ENCODE measurements around the gene ZMIZ1. TPM values are rescaled to one million over a fixed set of nuclear protein-coding genes. Genes with fewer than 3 reads are reported as not detected.

ZMIZ1 gene
- total RNA-seq, 4 donors from 2014 or later, result 18.7 to 188 (median 36.7) TPM

DNA sequence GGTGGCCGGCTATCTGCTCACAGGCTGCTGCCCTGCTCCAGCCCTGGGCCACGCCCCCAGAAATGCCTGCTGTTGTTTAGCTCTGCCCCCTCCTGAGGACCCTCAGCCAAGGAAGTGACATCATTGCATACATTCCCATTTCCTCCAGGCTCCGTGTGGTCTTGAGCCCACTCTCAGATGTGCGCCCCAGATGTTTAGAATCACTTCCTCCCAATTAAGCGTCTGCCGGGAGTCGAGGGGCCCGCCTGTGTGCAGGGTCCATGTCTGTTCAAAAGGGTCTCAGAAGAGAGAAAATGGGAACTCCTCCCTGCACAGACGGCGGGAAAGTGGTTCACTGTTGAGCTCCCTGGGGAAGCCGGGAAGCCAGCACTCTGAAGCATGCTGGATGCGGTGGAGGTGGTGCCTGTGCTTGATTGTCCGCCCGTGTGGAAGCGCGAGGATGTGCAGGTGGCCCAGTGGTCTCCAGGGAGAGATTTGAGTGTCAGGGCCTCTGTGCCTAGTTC lies 161.6 kb downstream of the ZMIZ1 start:
- no peaks in the 10 kb centered on the region for H3K36me3 ChIP-seq
- TF ChIP-seq POLR2A (IDR thresholded peaks at IDR 0.05), result no peak
- TF ChIP-seq, protein P1, sequence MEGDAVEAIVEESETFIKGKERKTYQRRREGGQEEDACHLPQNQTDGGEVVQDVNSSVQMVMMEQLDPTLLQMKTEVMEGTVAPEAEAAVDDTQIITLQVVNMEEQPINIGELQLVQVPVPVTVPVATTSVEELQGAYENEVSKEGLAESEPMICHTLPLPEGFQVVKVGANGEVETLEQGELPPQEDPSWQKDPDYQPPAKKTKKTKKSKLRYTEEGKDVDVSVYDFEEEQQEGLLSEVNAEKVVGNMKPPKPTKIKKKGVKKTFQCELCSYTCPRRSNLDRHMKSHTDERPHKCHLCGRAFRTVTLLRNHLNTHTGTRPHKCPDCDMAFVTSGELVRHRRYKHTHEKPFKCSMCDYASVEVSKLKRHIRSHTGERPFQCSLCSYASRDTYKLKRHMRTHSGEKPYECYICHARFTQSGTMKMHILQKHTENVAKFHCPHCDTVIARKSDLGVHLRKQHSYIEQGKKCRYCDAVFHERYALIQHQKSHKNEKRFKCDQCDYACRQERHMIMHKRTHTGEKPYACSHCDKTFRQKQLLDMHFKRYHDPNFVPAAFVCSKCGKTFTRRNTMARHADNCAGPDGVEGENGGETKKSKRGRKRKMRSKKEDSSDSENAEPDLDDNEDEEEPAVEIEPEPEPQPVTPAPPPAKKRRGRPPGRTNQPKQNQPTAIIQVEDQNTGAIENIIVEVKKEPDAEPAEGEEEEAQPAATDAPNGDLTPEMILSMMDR (IDR thresholded peaks at IDR 0.05), result no peak
- intact Hi-C loops (cut with DNase I; ENCODE audit: low total_unique reads), result no loop called here
- no peak overlapping the region for H3K27ac ChIP-seq
- H3K9me3 ChIP-seq, result no peaks in the 10 kb centered on the region
- no peak overlapping the region for H3K4me3 ChIP-seq
- H3K27me3 ChIP-seq, result no peaks in the 10 kb centered on the region
- peaks cover 0 to 18% of the 10 kb centered on the region in 2 donors for H3K4me1 ChIP-seq
- DNase-seq, result no peak

DNA sequence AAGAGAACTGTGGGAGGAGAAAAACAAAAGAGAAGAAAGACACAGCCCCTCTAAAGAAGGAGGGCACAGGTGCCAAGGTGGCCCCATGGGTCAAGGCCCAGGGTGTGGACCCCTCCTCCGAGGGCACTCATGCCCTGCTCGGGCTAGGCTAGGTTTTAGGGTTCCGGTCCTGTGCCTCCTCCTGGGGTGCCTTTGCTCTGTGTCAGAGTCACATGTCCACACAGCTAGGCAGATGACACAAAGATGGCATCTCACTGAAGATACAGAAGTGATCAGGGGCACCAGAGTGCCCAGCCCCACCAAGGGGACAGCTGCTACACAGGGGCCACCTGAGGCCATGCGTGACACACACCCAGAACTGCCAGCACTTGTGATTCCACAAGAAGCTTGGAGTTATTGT lies 162.1 kb downstream of the ZMIZ1 start:
- H3K4me3 ChIP-seq, result no peak overlapping the region
- no peaks in the 10 kb centered on the region for H3K9me3 ChIP-seq
- H3K36me3 ChIP-seq, result no peaks in the 10 kb centered on the region
- TF ChIP-seq, protein P1 (IDR thresholded peaks at IDR 0.05), result no peak
- no peak for TF ChIP-seq POLR2A (IDR thresholded peaks at IDR 0.05)
- no peak overlapping the region for H3K27ac ChIP-seq
- H3K27me3 ChIP-seq, result no peaks in the 10 kb centered on the region
- intact Hi-C loops (cut with DNase I; ENCODE audit: low total_unique reads), result no loop called here
- no peak for DNase-seq
- H3K4me1 ChIP-seq, result peaks cover 0 to 18% of the 10 kb centered on the region in 2 donors

DNA sequence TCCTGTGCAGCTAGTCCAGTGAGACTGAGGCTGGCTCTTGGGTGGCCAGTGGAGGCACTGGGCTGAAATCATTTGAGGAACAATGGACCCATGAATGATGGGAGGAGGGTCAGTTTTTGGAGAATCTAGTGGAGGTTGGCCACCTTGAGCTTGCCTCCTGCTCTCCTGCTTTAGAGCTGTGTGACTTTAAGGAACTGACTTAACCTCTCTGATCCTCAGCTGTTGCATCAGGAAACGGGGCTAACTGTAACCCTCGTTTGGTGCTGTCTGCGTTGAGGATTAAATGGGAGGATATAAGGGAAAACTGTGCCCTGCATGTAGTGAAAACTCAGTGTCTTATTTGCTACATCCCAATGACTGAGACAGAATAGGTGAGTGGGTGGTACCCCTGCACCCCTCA lies 163.1 kb downstream of the ZMIZ1 start:
- no peak overlapping the region for H3K27ac ChIP-seq
- H3K4me3 ChIP-seq, result no peak overlapping the region
- no peaks in the 10 kb centered on the region for H3K36me3 ChIP-seq
- no peaks in the 10 kb centered on the region for H3K9me3 ChIP-seq
- H3K27me3 ChIP-seq, result no peaks in the 10 kb centered on the region
- intact Hi-C loops (cut with DNase I; ENCODE audit: low total_unique reads), result no loop called here
- TF ChIP-seq, protein P1 (IDR thresholded peaks at IDR 0.05), result no peak
- TF ChIP-seq POLR2A (IDR thresholded peaks at IDR 0.05), result no peak
- DNase-seq, result no peak
- peaks cover 0 to 18% of the 10 kb centered on the region in 2 donors for H3K4me1 ChIP-seq

DNA sequence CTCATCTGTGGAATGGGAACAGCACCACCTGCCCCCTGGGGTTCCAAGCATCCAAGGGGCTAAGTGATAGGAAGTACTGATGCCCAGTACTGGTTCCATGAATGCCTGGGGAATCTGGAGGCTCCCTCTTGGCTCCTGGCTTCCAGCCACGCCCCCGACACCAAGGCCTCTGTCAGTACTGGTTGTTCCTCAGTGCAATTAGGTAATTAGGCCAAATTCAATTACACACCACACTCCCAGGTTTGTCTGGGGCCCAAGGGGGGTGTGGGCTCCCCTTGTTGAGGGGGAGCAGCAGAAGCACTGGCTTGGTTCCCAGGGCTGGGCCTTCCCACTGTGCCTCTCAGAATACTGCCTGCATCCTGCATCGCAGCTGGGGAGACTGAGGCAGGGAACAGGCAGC lies 164.1 kb downstream of the ZMIZ1 start:
- Histone ChIP-seq H3K27ac (no peak overlapping the region), H3K4me1 (peaks cover under 1 to 21% of the 10 kb centered on the region in 2 donors), H3K36me3 (no peaks in the 10 kb centered on the region), H3K4me3 (no peak overlapping the region), H3K9me3 (no peaks in the 10 kb centered on the region), H3K27me3 (no peaks in the 10 kb centered on the region)
- intact Hi-C loops (cut with DNase I; ENCODE audit: low total_unique reads), result no loop called here
- TF ChIP-seq, protein P1 (IDR thresholded peaks at IDR 0.05), result no peak
- no peak for DNase-seq

DNA sequence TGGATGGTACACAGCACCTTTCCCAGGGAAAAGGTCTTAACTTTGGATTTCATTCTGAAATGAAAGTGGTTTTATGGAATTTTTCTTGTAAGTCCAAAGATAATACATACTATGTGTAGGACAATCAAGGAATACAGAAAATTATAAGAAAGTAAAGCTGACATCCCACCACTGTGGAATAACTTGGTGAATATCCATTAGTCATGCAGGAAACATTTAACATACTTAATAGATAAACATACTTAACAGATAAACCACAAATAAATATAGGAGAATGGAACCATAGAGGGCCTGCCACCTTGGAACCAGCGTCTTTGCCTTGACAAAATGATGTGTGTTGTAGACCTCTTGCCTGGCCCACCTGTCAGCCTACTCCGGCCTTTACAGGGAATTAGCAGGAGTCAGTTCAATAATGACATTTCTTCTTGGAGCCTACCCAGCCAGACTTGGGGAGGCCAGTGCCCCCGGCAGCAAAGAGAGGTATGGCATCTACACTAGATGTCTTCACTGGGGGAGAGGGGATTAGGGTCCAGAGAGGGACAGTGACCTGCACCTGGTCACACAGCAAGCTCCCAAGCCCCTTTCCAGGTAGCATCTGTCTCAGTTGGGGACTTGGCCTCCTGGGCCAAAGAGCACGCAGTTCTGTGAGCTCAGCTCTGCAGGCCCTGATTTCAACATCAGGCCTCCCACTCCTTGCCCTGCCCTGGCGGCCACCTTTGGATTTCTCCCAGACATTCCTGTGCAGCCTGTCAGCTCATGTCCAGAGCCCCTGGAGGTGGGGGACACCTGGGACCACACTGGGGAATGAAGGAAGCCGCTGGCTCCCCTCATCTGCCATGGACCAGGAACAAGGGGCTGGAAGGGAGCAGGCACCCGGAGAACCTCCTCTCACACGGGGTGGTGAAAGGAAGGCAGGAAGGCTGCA lies 165.9 kb downstream of the ZMIZ1 start:
- DNase-seq, result no peak
- H3K9me3 ChIP-seq, result no peaks in the 10 kb centered on the region
- peak overlapping the region in 1 of 2 donors; percentile 31 for H3K27ac ChIP-seq
- no peak overlapping the region for H3K4me3 ChIP-seq
- no peaks in the 10 kb centered on the region for H3K36me3 ChIP-seq
- TF ChIP-seq POLR2A (IDR thresholded peaks at IDR 0.05), result no peak
- TF ChIP-seq, protein P1 (IDR thresholded peaks at IDR 0.05), result peak in 1 of 4 experiments; percentile 3
- intact Hi-C loops (cut with DNase I; ENCODE audit: low total_unique reads), result no loop called here
- no peaks in the 10 kb centered on the region for H3K27me3 ChIP-seq
- peaks cover 5 to 15% of the 10 kb centered on the region in 2 donors for H3K4me1 ChIP-seq
